SK-N-SH (cell line): Measurements from ENCODE around the gene DSE. TPM values are rescaled to one million over a fixed set of nuclear protein-coding genes. Genes with fewer than 3 reads are reported as not detected.
A peak's percentile ranks its signal among the peaks of the same experiment; 100 is the strongest.

ENCODE experiments used
- CTCF ChIA-PET: fragments of 300-600, 350-600 bp; formaldehyde crosslinking; extraction: SDS; loops from one replicate; lab custom pipeline; 2021; lab: Yijun Ruan, JAX
- POLR2A ChIA-PET: fragments of 350-600 bp; sonication (Branson Sonifier 250); formaldehyde crosslinking; extraction: SDS; loops from one replicate; lab custom pipeline; 2020; ENCODE audit warnings: antibody characterized with exemption, inconsistent platforms; lab: Yijun Ruan, JAX
- DNase-seq: peaks from one replicate; pipeline ENCODE4 v3.0.0; 2012
- H2AFZ ChIP-seq: fragments of 200-600 bp; sonication (generic); 2 replicates; pipeline ENCODE4 v1.8.1; 2016; ENCODE audit warnings: antibody characterized with exemption, mild to moderate bottlenecking, low read depth
- H3F3A ChIP-seq: fragments of 200-600 bp; sonication (generic); replicated peaks from 2 replicates; pipeline ENCODE3; 2016; ENCODE audit warnings: antibody characterized with exemption, mild to moderate bottlenecking; ENCODE audit not compliant: insufficient read depth
- H3K27ac ChIP-seq, 2 experiments: fragments of 200-500 bp in 1 of 2; fragments of 200-600 bp in 1 of 2; sonication (Bioruptor generic) in 1 of 2; sonication (generic), shearing (Covaris generic) in 1 of 2; 2 replicates each; pipeline versions ENCODE4 v1.5.1 to v1.6.1; 2014 to 2016; ENCODE audit warnings: low read depth in 2 of 2, inconsistent platforms in 1 of 2, low read length in 1 of 2, mild to moderate bottlenecking in 1 of 2, mixed read lengths in 1 of 2
- H3K27me3 ChIP-seq: fragments of 200-600 bp; sonication (generic), shearing (Covaris generic); 2 replicates; pipeline ENCODE4 v1.6.1; 2016; ENCODE audit warnings: mixed run types; ENCODE audit not compliant: insufficient read depth
- H3K36me3 ChIP-seq, 2 experiments: fragments of 200-500 bp in 1 of 2; fragments of 200-600 bp in 1 of 2; sonication (Bioruptor generic) in 1 of 2; sonication (generic) in 1 of 2; replicated peaks in 1 of 2; 2 replicates each; pipeline versions ENCODE3 to v1.5.1; 2014 to 2016; ENCODE audit warnings: low read length in 1 of 2, mild to moderate bottlenecking in 1 of 2; ENCODE audit not compliant: insufficient read depth in 2 of 2, control insufficient read depth in 1 of 2
- H3K4me1 ChIP-seq, 2 experiments: fragments of 200-500 bp in 1 of 2; fragments of 200-600 bp in 1 of 2; sonication (Bioruptor generic) in 1 of 2; sonication (generic), shearing (Covaris generic) in 1 of 2; 2 replicates each; pipeline versions ENCODE4 v1.5.1 to v1.6.1; 2014 to 2016; ENCODE audit warnings: low read depth in 1 of 2, low read length in 1 of 2, mixed run types in 1 of 2; ENCODE audit not compliant: insufficient read depth in 2 of 2, control insufficient read depth in 1 of 2
- H3K4me2 ChIP-seq: fragments of 200-600 bp; sonication (generic), shearing (Covaris generic); 2 replicates; pipeline ENCODE4 v1.6.1; 2017; ENCODE audit warnings: mixed run types
- H3K4me3 ChIP-seq, 2 experiments: fragments of 200-500 bp in 1 of 2; fragments of 200-600 bp in 1 of 2; sonication (Bioruptor generic) in 1 of 2; sonication (generic), shearing (Covaris generic) in 1 of 2; 2 replicates each; pipeline versions ENCODE4 v1.5.1 to v1.8.1; 2014 to 2016; ENCODE audit warnings: low read depth in 2 of 2, inconsistent platforms in 1 of 2, low read length in 1 of 2, mild to moderate bottlenecking in 1 of 2, mixed read lengths in 1 of 2, moderate library complexity in 1 of 2
- H3K79me2 ChIP-seq: fragments of 200-600 bp; sonication (generic); 2 replicates; pipeline ENCODE4 v1.8.1; 2017; ENCODE audit warnings: mild to moderate bottlenecking; ENCODE audit not compliant: insufficient read depth
- H3K9ac ChIP-seq: fragments of 200-600 bp; sonication (generic); 2 replicates; pipeline ENCODE4 v1.6.1; 2017; ENCODE audit warnings: mixed run types
- H3K9me2 ChIP-seq: fragments of 200-600 bp; sonication (generic); 2 replicates; pipeline ENCODE4 v1.6.1; 2017; ENCODE audit warnings: mixed run types
- H3K9me3 ChIP-seq: fragments of 200-600 bp; sonication (generic); 2 replicates; pipeline ENCODE4 v1.6.1; 2017; ENCODE audit warnings: mixed run types, mild to moderate bottlenecking, moderate library complexity
- H4K20me1 ChIP-seq: fragments of 200-600 bp; sonication (generic); 2 replicates; pipeline ENCODE4 v1.6.1; 2017; ENCODE audit warnings: mild to moderate bottlenecking, mixed run types; ENCODE audit not compliant: insufficient read depth
- CHD2 ChIP-seq: fragments of 150-350 bp; IDR thresholded peaks from 2 replicates; pipeline ENCODE4 v1.6.1; 2018; ENCODE audit warnings: low read length; ENCODE audit not compliant: partially characterized antibody
- ELF1 ChIP-seq: IDR thresholded peaks from 2 replicates; pipeline ENCODE4 v1.4.0; 2012
- EP300 ChIP-seq, 2 experiments: IDR thresholded peaks; 2 replicates each; pipeline versions ENCODE4 v1.4.0 to v1.6.1; 2012; ENCODE audit warnings: borderline replicate concordance in 1 of 2, low read depth in 1 of 2, low read length in 1 of 2
- EZH2phosphoT487 ChIP-seq: fragments of 200-600 bp; sonication (generic); IDR thresholded peaks from 2 replicates; pipeline ENCODE4 v1.6.1; 2017; ENCODE audit warnings: low read depth, mixed run types, mild to moderate bottlenecking, antibody characterized with exemption, moderate library complexity, borderline replicate concordance
- GABPA ChIP-seq: IDR thresholded peaks from 2 replicates; pipeline ENCODE4 v1.4.0; 2012; ENCODE audit warnings: low read depth, mild to moderate bottlenecking
- GATA2 ChIP-seq: sonication (generic); formaldehyde crosslinking; IDR thresholded peaks from 2 replicates; pipeline ENCODE4 v1.5.0; 2020; ENCODE audit warnings: mild to moderate bottlenecking, missing genetic modification reagents
- IRF3 ChIP-seq: fragments of 150-350 bp; IDR thresholded peaks from 2 replicates; pipeline ENCODE4 v1.6.1; 2016; ENCODE audit warnings: mild to moderate bottlenecking, low read depth, low read length
- JUND ChIP-seq: IDR thresholded peaks from 2 replicates; pipeline ENCODE4 v1.4.0; 2012
- MEF2A ChIP-seq: IDR thresholded peaks from 2 replicates; pipeline ENCODE4 v1.4.0; 2012; ENCODE audit warnings: low read depth, borderline replicate concordance
- MXI1 ChIP-seq: IDR thresholded peaks from 2 replicates; pipeline ENCODE4 v1.6.1; 2012; ENCODE audit warnings: mild to moderate bottlenecking, low read depth, low read length, improper control_type of control experiment
- RAD21 ChIP-seq: IDR thresholded peaks from 2 replicates; pipeline ENCODE4 v1.6.1; 2012; ENCODE audit warnings: mild to moderate bottlenecking, low read length
- RCOR1 ChIP-seq: fragments of 150-350 bp; IDR thresholded peaks from 2 replicates; pipeline ENCODE4 v1.6.1; 2017; ENCODE audit warnings: antibody characterized with exemption, low read length
- RXRA ChIP-seq: IDR thresholded peaks from 2 replicates; pipeline ENCODE4 v1.4.0; 2012; ENCODE audit warnings: low read depth, mild to moderate bottlenecking, borderline replicate concordance
- SIN3A ChIP-seq: IDR thresholded peaks from 2 replicates; pipeline ENCODE4 v1.6.1; 2012; ENCODE audit warnings: low read depth, mild to moderate bottlenecking, low read length, moderate library complexity, borderline replicate concordance
- TAF1 ChIP-seq: IDR thresholded peaks from 2 replicates; pipeline ENCODE4 v1.6.1; 2012; ENCODE audit warnings: low read depth, mild to moderate bottlenecking, low read length, moderate library complexity, borderline replicate concordance
- TEAD4 ChIP-seq: IDR thresholded peaks from 2 replicates; pipeline ENCODE4 v1.4.0; 2012; ENCODE audit warnings: mild to moderate bottlenecking, borderline replicate concordance; ENCODE audit not compliant: insufficient read depth
- ZBTB33 ChIP-seq: IDR thresholded peaks from 2 replicates; pipeline ENCODE4 v1.4.0; 2012; ENCODE audit warnings: low read depth, borderline replicate concordance
- WGBS: methylation state at CpG from one replicate; pipeline ENCODE4 v1.1.6; 2017; ENCODE audit warnings: low lambda C conversion rate; 5-methylcytosine and 5-hydroxymethylcytosine counted together
- polyA plus RNA-seq, 3 experiments: library from polyadenylated mRNA; depleted of rRNA; stranded (reverse); fragments of >200 nt; gene quantifications; 2 replicates each; pipeline ENCODE4 v1.2.3, GENCODE V29; 2012
- TF ChIP-seq, protein P1 (sequence below): IDR thresholded peaks from 2 replicates; pipeline ENCODE4 v1.4.0; 2012; ENCODE audit warnings: low read depth
- TF ChIP-seq, protein P2 (sequence below): fragments of 150-350 bp; IDR thresholded peaks from 2 replicates; pipeline ENCODE4 v1.6.1; 2017; ENCODE audit warnings: antibody characterized with exemption, low read length, low read depth, borderline replicate concordance
- TF ChIP-seq, protein P3 (sequence below): IDR thresholded peaks from 2 replicates; pipeline ENCODE4 v1.4.0; 2012; ENCODE audit warnings: low read depth, borderline replicate concordance

DSE gene
- polyA plus RNA-seq, 1 of the 3 experiments (the other 2 are of a cell fraction) = 12.7 TPM

- Histone ChIP-seq H2AFZ (no peak overlapping the region), H3K9me2 (no peaks in the 10 kb centered on the region), H3K4me2 (no peak overlapping the region), H3K27ac (no peak overlapping the region), H4K20me1 (no peaks in the 10 kb centered on the region), H3K4me1 (peaks cover 5 to 63% of the 10 kb centered on the region in 2 experiments), H3K4me3 (no peak overlapping the region), H3K27me3 (no peaks in the 10 kb centered on the region), H3K9me3 (no peaks in the 10 kb centered on the region), H3F3A (peaks cover 29% of the 10 kb centered on the region), H3K36me3 (no peaks in the 10 kb centered on the region), H3K79me2 (peaks cover 58% of the 10 kb centered on the region; the same call in 1 of the 2 replicates), H3K9ac (no peak overlapping the region)
- ChIA-PET POLR2A (no interaction called here), CTCF (interaction anchor here (0.9 to 1.4 kb wide), 2 partner anchors 15 to 102 kb away, joined by 3 read pairs; no protein-coding TSS in a partner anchor)
- TF ChIP-seq TAF1 (no peak), GATA2 (CRISPR knock-in tag) (no peak), RAD21 (no peak), TEAD4 (no peak), CHD2 (no peak), MXI1 (no peak), EZH2phosphoT487 (no peak), MEF2A (no peak), ELF1 (no peak), GABPA (no peak), EP300 (IDR thresholded peaks at IDR 0.05; ENCODE audit: borderline replicate concordance in 1 of 2, low read depth in 1 of 2, low read length in 1 of 2) (no peak), RCOR1 (no peak), RXRA (no peak), JUND (no peak)
- TF ChIP-seq, protein P1, sequence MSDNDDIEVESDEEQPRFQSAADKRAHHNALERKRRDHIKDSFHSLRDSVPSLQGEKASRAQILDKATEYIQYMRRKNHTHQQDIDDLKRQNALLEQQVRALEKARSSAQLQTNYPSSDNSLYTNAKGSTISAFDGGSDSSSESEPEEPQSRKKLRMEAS = no peak
- TF ChIP-seq, protein P2, sequence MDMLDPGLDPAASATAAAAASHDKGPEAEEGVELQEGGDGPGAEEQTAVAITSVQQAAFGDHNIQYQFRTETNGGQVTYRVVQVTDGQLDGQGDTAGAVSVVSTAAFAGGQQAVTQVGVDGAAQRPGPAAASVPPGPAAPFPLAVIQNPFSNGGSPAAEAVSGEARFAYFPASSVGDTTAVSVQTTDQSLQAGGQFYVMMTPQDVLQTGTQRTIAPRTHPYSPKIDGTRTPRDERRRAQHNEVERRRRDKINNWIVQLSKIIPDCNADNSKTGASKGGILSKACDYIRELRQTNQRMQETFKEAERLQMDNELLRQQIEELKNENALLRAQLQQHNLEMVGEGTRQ = no peak
- TF ChIP-seq, protein P3, sequence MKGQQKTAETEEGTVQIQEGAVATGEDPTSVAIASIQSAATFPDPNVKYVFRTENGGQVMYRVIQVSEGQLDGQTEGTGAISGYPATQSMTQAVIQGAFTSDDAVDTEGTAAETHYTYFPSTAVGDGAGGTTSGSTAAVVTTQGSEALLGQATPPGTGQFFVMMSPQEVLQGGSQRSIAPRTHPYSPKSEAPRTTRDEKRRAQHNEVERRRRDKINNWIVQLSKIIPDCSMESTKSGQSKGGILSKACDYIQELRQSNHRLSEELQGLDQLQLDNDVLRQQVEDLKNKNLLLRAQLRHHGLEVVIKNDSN = no peak
- 89% methylated on average over 3 of the region's 3 CpGs for WGBS
- no peak for DNase-seq
Observed at GRCh38 chr6:116388924-116389323, 18.2 kb downstream of the DSE start.

DNA sequence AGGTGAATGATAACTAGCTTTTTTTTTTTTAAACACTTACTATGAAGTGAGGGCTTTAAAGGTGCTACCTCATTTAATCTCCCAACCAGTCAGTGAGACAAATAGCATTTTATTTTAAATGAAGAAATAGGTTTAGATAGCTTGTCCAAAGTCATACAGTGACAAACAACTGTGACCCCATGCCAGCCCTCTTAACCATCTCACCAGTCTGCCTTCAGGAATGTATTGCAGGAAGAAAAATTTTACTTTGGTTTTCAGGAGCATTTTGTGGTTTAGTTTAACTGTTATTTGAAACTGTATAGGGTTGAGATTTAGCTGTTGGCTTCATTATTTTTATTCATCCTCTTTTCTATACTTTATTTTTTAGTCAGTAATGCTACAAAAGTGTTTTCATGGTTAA, 18.6 kb downstream of the DSE start:
- H3K9me3 ChIP-seq = no peaks in the 10 kb centered on the region
- H4K20me1 ChIP-seq = no peaks in the 10 kb centered on the region
- peaks cover 29% of the 10 kb centered on the region for H3F3A ChIP-seq
- H2AFZ ChIP-seq = no peak overlapping the region
- no peaks in the 10 kb centered on the region for H3K9me2 ChIP-seq
- H3K4me3 ChIP-seq = no peak overlapping the region
- no peaks in the 10 kb centered on the region for H3K27me3 ChIP-seq
- peaks cover 5 to 63% of the 10 kb centered on the region in 2 experiments for H3K4me1 ChIP-seq
- no peak overlapping the region for H3K4me2 ChIP-seq
- H3K79me2 ChIP-seq = peaks cover 62% of the 10 kb centered on the region; the same call in 1 of the 2 replicates
- CTCF ChIA-PET = interaction anchor here (0.9 to 1.4 kb wide), 2 partner anchors 14 to 102 kb away, joined by 3 read pairs; no protein-coding TSS in a partner anchor
- no peak overlapping the region for H3K9ac ChIP-seq
- POLR2A ChIA-PET = no interaction called here
- no peaks in the 10 kb centered on the region for H3K36me3 ChIP-seq
- H3K27ac ChIP-seq = peak overlapping the region in 1 of 2 experiments; percentile 40; a peak in 1 of 4 replicates
- DNase-seq = no peak
- TF ChIP-seq EZH2phosphoT487 (no peak), ZBTB33 (no peak), IRF3 (no peak), GABPA (no peak), SIN3A (no peak), GATA2 (CRISPR knock-in tag) (no peak)
- TF ChIP-seq, protein P2 = no peak
- TF ChIP-seq, protein P3 = no peak
- TF ChIP-seq, protein P1 = no peak
